ENCODE data around the gene PIM2. TPM values are rescaled to one million over a fixed set of nuclear protein-coding genes. Genes with fewer than 3 reads are reported as not detected.

Gene PIM2
- polyA plus RNA-seq, 4 donors = 2.9 to 35.1 (median 9.8) TPM

- Histone ChIP-seq H3K4me1 (ENCODE audit: control insufficient read depth in 3 of 3, insufficient read depth in 2 of 3, low read depth in 1 of 3, low read length in 2 of 3) (no peaks in the 10 kb centered on the region), H3K27ac (ENCODE audit: low read depth in 1 of 3, low read length in 2 of 3) (no peak overlapping the region), H3K27me3 (ENCODE audit: control insufficient read depth in 3 of 3, insufficient read depth in 3 of 3, low read length in 3 of 3) (no peaks in the 10 kb centered on the region), H3K4me3 (ENCODE audit: low read depth in 1 of 3, low read length in 3 of 3) (no peak overlapping the region), H3K36me3 (ENCODE audit: control insufficient read depth in 3 of 3, insufficient read depth in 2 of 3, low read depth in 1 of 3, low read length in 3 of 3) (peaks cover 0 to 64% (median 0%) of the 10 kb centered on the region in 3 donors), H3K9me3 (ENCODE audit: control insufficient read depth in 2 of 2, insufficient read depth in 1 of 2, low read depth in 1 of 2, low read length in 1 of 2) (no peaks in the 10 kb centered on the region)
- FAIRE-seq (no peak), DNase-seq (no peak)
- WGBS, 3 donors = 83 to 91% (median 83%) methylated on average over 17 to 20 of the region's 20 CpGs
Observed at GRCh38 chrX:48905090-48905790, 13.6 kb downstream of the PIM2 start.

- no peak overlapping the region for H3K4me3 ChIP-seq (ENCODE audit: low read depth in 1 of 3, low read length in 3 of 3)
- no peaks in the 10 kb centered on the region for H3K27me3 ChIP-seq (ENCODE audit: control insufficient read depth in 3 of 3, insufficient read depth in 3 of 3, low read length in 3 of 3)
- no peak overlapping the region for H3K27ac ChIP-seq (ENCODE audit: low read depth in 1 of 3, low read length in 2 of 3)
- FAIRE-seq (no peak), DNase-seq (no peak)
- H3K36me3 ChIP-seq (ENCODE audit: control insufficient read depth in 3 of 3, insufficient read depth in 2 of 3, low read depth in 1 of 3, low read length in 3 of 3) = peaks cover 0 to 62% (median 0%) of the 10 kb centered on the region in 3 donors
- no peaks in the 10 kb centered on the region for H3K4me1 ChIP-seq (ENCODE audit: control insufficient read depth in 3 of 3, insufficient read depth in 2 of 3, low read depth in 1 of 3, low read length in 2 of 3)
- no peaks in the 10 kb centered on the region for H3K9me3 ChIP-seq (ENCODE audit: control insufficient read depth in 2 of 2, insufficient read depth in 1 of 2, low read depth in 1 of 2, low read length in 1 of 2)
- 84 to 92% (median 89%) methylated on average over 12 to 14 of the region's 14 CpGs for WGBS, 3 donors
Observed at GRCh38 chrX:48904626-48905025, 14.2 kb downstream of the PIM2 start.

GRCh38 chrX:48904180-48904579 lies 14.6 kb downstream of the PIM2 start:
- Histone ChIP-seq H3K9me3 (ENCODE audit: control insufficient read depth in 2 of 2, insufficient read depth in 1 of 2, low read depth in 1 of 2, low read length in 1 of 2) (no peaks in the 10 kb centered on the region), H3K4me1 (ENCODE audit: control insufficient read depth in 3 of 3, insufficient read depth in 2 of 3, low read depth in 1 of 3, low read length in 2 of 3) (no peaks in the 10 kb centered on the region), H3K4me3 (ENCODE audit: low read depth in 1 of 3, low read length in 3 of 3) (no peak overlapping the region), H3K27me3 (ENCODE audit: control insufficient read depth in 3 of 3, insufficient read depth in 3 of 3, low read length in 3 of 3) (no peaks in the 10 kb centered on the region), H3K36me3 (ENCODE audit: control insufficient read depth in 3 of 3, insufficient read depth in 2 of 3, low read depth in 1 of 3, low read length in 3 of 3) (peaks cover 0 to 61% (median 0%) of the 10 kb centered on the region in 3 donors), H3K27ac (ENCODE audit: low read depth in 1 of 3, low read length in 2 of 3) (no peak overlapping the region)
- FAIRE-seq = no peak
- 78 to 83% (median 83%) methylated on average over 8 of the region's 8 CpGs for WGBS, 3 donors
- no peak for DNase-seq

DNA sequence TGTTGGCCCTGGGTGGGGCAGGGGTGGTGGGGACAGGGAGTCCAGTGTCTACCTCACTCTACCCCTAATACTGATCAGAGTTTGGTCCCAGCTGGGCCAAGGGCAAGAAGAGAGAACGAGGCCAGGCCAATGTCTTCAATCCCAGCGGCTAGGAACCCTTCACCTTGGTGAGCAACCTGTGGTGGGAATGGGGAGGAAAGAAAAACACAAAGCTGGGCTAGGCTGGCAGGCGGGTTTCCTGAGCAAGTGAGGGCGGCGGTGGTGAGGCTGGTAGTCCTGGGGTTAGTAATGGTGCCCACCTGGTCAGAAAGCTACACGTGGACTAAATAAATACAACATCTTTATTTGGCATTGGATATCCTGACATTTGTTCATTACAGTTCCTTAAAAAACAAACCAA lies 15.5 kb downstream of the PIM2 start:
- Histone ChIP-seq H3K4me1 (ENCODE audit: control insufficient read depth in 3 of 3, insufficient read depth in 2 of 3, low read depth in 1 of 3, low read length in 2 of 3) (peaks cover 0 to 4% (median 0%) of the 10 kb centered on the region in 3 donors), H3K4me3 (ENCODE audit: low read depth in 1 of 3, low read length in 3 of 3) (no peak overlapping the region), H3K27me3 (ENCODE audit: control insufficient read depth in 3 of 3, insufficient read depth in 3 of 3, low read length in 3 of 3) (no peaks in the 10 kb centered on the region), H3K36me3 (ENCODE audit: control insufficient read depth in 3 of 3, insufficient read depth in 2 of 3, low read depth in 1 of 3, low read length in 3 of 3) (peaks cover 0 to 63% (median 0%) of the 10 kb centered on the region in 3 donors), H3K27ac (ENCODE audit: low read depth in 1 of 3, low read length in 2 of 3) (no peak overlapping the region), H3K9me3 (ENCODE audit: control insufficient read depth in 2 of 2, insufficient read depth in 1 of 2, low read depth in 1 of 2, low read length in 1 of 2) (no peaks in the 10 kb centered on the region)
- WGBS, 3 donors = 88 to 94% (median 93%) methylated on average over 5 to 6 of the region's 6 CpGs
- DNase-seq (no peak), FAIRE-seq (no peak)

DNA sequence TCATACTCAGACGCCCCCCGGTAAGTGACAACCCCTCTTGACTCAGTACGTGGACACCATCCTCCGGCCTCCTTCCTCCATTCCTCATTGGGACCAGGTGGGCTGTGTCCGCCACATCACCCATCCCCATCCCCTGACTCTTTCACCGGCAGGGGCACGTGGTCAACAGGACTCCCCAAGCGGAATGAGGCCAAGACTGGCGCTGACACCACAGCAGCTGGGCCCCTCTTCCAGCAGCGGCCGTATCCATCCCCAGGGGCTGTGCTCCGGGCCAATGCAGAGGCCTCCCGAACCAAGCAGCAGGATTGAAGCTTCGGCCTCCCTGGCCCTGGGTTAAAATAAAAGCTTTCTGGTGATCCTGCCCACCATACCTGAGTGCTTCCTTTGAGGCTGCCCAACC lies 16.0 kb downstream of the PIM2 start:
- DNase-seq (no peak), FAIRE-seq (no peak)
- Histone ChIP-seq H3K4me1 (ENCODE audit: control insufficient read depth in 3 of 3, insufficient read depth in 2 of 3, low read depth in 1 of 3, low read length in 2 of 3) (peaks cover 0 to 4% (median 0%) of the 10 kb centered on the region in 3 donors), H3K36me3 (ENCODE audit: control insufficient read depth in 3 of 3, insufficient read depth in 2 of 3, low read depth in 1 of 3, low read length in 3 of 3) (peaks cover 0 to 62% (median 0%) of the 10 kb centered on the region in 3 donors), H3K9me3 (ENCODE audit: control insufficient read depth in 2 of 2, insufficient read depth in 1 of 2, low read depth in 1 of 2, low read length in 1 of 2) (no peaks in the 10 kb centered on the region), H3K4me3 (ENCODE audit: low read depth in 1 of 3, low read length in 3 of 3) (no peak overlapping the region), H3K27me3 (ENCODE audit: control insufficient read depth in 3 of 3, insufficient read depth in 3 of 3, low read length in 3 of 3) (no peaks in the 10 kb centered on the region), H3K27ac (ENCODE audit: low read depth in 1 of 3, low read length in 2 of 3) (no peak overlapping the region)
- 90 to 94% (median 91%) methylated on average over 10 to 14 of the region's 14 CpGs for WGBS, 3 donors

- WGBS, 3 donors = 91 to 95% (median 94%) methylated on average over 19 to 20 of the region's 20 CpGs
- H3K36me3 ChIP-seq (ENCODE audit: control insufficient read depth in 3 of 3, insufficient read depth in 2 of 3, low read depth in 1 of 3, low read length in 3 of 3) = peaks cover 0 to 59% (median 0%) of the 10 kb centered on the region in 3 donors
- no peak overlapping the region for H3K27ac ChIP-seq (ENCODE audit: low read depth in 1 of 3, low read length in 2 of 3)
- H3K4me3 ChIP-seq (ENCODE audit: low read depth in 1 of 3, low read length in 3 of 3) = no peak overlapping the region
- DNase-seq = no peak
- no peaks in the 10 kb centered on the region for H3K9me3 ChIP-seq (ENCODE audit: control insufficient read depth in 2 of 2, insufficient read depth in 1 of 2, low read depth in 1 of 2, low read length in 1 of 2)
- no peak for FAIRE-seq
- H3K4me1 ChIP-seq (ENCODE audit: control insufficient read depth in 3 of 3, insufficient read depth in 2 of 3, low read depth in 1 of 3, low read length in 2 of 3) = peaks cover 0 to 4% (median 0%) of the 10 kb centered on the region in 3 donors
- H3K27me3 ChIP-seq (ENCODE audit: control insufficient read depth in 3 of 3, insufficient read depth in 3 of 3, low read length in 3 of 3) = no peaks in the 10 kb centered on the region
Observed at GRCh38 chrX:48902135-48902534, 16.7 kb downstream of the PIM2 start.

DNA sequence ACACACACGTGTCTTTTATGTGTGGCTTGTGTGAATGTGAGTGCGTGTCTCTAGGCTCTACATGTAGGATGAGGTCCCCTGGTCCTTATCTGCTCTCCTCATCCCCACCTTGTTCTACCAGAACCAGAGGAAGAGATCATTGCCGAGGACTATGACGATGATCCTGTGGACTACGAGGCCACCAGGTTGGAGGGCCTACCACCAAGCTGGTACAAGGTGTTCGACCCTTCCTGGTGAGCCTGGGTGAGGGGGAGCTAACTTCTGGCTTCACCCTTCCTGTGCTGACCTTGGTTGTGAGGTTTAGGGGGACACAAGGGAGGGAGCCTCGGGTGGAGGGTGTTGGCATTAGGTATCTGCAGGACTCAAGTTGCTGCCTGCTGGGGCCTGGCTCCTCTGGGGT lies 17.8 kb downstream of the PIM2 start:
- peaks cover 0 to 9% (median 6%) of the 10 kb centered on the region in 3 donors for H3K4me1 ChIP-seq (ENCODE audit: control insufficient read depth in 3 of 3, insufficient read depth in 2 of 3, low read depth in 1 of 3, low read length in 2 of 3)
- no peak for FAIRE-seq
- no peak overlapping the region for H3K4me3 ChIP-seq (ENCODE audit: low read depth in 1 of 3, low read length in 3 of 3)
- DNase-seq = no peak
- H3K27me3 ChIP-seq (ENCODE audit: control insufficient read depth in 3 of 3, insufficient read depth in 3 of 3, low read length in 3 of 3) = no peaks in the 10 kb centered on the region
- no peak overlapping the region for H3K27ac ChIP-seq (ENCODE audit: low read depth in 1 of 3, low read length in 2 of 3)
- peaks cover 0 to 51% (median 0%) of the 10 kb centered on the region in 3 donors for H3K36me3 ChIP-seq (ENCODE audit: control insufficient read depth in 3 of 3, insufficient read depth in 2 of 3, low read depth in 1 of 3, low read length in 3 of 3)
- H3K9me3 ChIP-seq (ENCODE audit: control insufficient read depth in 2 of 2, insufficient read depth in 1 of 2, low read depth in 1 of 2, low read length in 1 of 2) = no peaks in the 10 kb centered on the region
- 80 to 93% (median 87%) methylated on average over 6 to 7 of the region's 7 CpGs for WGBS, 3 donors

- WGBS, 3 donors = 38 to 74% (median 70%) methylated on average over 8 of the region's 8 CpGs
Observed at GRCh38 chrX:48899078-48899410, 19.8 kb downstream of the PIM2 start.

More at GRCh38 chrX:48899078-48899410, 19.8 kb downstream of the PIM2 start:
- DNase-seq (no peak), FAIRE-seq (no peak)
- Histone ChIP-seq H3K9me3 (ENCODE audit: control insufficient read depth in 2 of 2, insufficient read depth in 1 of 2, low read depth in 1 of 2, low read length in 1 of 2) (no peaks in the 10 kb centered on the region), H3K4me3 (ENCODE audit: low read depth in 1 of 3, low read length in 3 of 3) (no peak overlapping the region), H3K27me3 (ENCODE audit: control insufficient read depth in 3 of 3, insufficient read depth in 3 of 3, low read length in 3 of 3) (no peaks in the 10 kb centered on the region), H3K4me1 (ENCODE audit: control insufficient read depth in 3 of 3, insufficient read depth in 2 of 3, low read depth in 1 of 3, low read length in 2 of 3) (peaks cover 0 to 9% (median 6%) of the 10 kb centered on the region in 3 donors), H3K36me3 (ENCODE audit: control insufficient read depth in 3 of 3, insufficient read depth in 2 of 3, low read depth in 1 of 3, low read length in 3 of 3) (peaks cover 0 to 46% (median 0%) of the 10 kb centered on the region in 3 donors), H3K27ac (ENCODE audit: low read depth in 1 of 3, low read length in 2 of 3) (no peak overlapping the region)

All from small intestine (tissue), 7 donors.